Glutamatergic neuron (in vitro differentiated cells): Measurements from ENCODE around the gene MESP2. TPM values are rescaled to one million over a fixed set of nuclear protein-coding genes. Genes with fewer than 3 reads are reported as not detected.

ENCODE experiments used
- DNase-seq: peaks from one replicate; pipeline ENCODE4 v3.0.0; 2022
- H3K27ac Mint-ChIP-seq: one replicate; pipeline ENCODE4 v1.8.0; 2020; ENCODE audit warnings: mild to moderate bottlenecking, mixed read lengths, inconsistent platforms; ENCODE audit not compliant: unreplicated experiment
- H3K27me3 Mint-ChIP-seq: one replicate; pipeline ENCODE4 v1.8.0; 2020; ENCODE audit warnings: mild to moderate bottlenecking, moderate library complexity, mixed read lengths, inconsistent platforms; ENCODE audit not compliant: unreplicated experiment
- H3K36me3 Mint-ChIP-seq: one replicate; pipeline ENCODE4 v1.8.0; 2020; ENCODE audit warnings: mild to moderate bottlenecking, mixed read lengths, inconsistent platforms; ENCODE audit not compliant: unreplicated experiment
- H3K4me1 Mint-ChIP-seq: one replicate; pipeline ENCODE4 v1.8.0; 2020; ENCODE audit warnings: mild to moderate bottlenecking, low read depth, mixed read lengths, inconsistent platforms; ENCODE audit not compliant: unreplicated experiment
- H3K4me3 Mint-ChIP-seq: one replicate; pipeline ENCODE4 v1.8.0; 2020; ENCODE audit warnings: mild to moderate bottlenecking, mixed read lengths, inconsistent platforms; ENCODE audit not compliant: unreplicated experiment
- H3K9me3 Mint-ChIP-seq: one replicate; pipeline ENCODE4 v1.8.0; 2020; ENCODE audit warnings: mild to moderate bottlenecking, moderate library complexity, mixed read lengths, inconsistent platforms; ENCODE audit not compliant: unreplicated experiment
- total RNA-seq: library from RNA; stranded (reverse); fragmentation: NEBNext Ultra II Directional; extraction: Animal tissue kit (Norgen Biotek cat#: 25700); gene quantifications from one replicate; pipeline ENCODE4 v1.2.1, GENCODE V29; 2021; ENCODE audit not compliant: unreplicated experiment
- TF ChIP-seq, protein P1 (sequence below): fragments of 200-600 bp; sonication (generic); IDR thresholded peaks from one replicate; pipeline ENCODE4 v1.5.0; 2021; ENCODE audit not compliant: partially characterized antibody, unreplicated experiment

MESP2 gene
- total RNA-seq, 1 donor from 2014 or later, result not detected

DNA sequence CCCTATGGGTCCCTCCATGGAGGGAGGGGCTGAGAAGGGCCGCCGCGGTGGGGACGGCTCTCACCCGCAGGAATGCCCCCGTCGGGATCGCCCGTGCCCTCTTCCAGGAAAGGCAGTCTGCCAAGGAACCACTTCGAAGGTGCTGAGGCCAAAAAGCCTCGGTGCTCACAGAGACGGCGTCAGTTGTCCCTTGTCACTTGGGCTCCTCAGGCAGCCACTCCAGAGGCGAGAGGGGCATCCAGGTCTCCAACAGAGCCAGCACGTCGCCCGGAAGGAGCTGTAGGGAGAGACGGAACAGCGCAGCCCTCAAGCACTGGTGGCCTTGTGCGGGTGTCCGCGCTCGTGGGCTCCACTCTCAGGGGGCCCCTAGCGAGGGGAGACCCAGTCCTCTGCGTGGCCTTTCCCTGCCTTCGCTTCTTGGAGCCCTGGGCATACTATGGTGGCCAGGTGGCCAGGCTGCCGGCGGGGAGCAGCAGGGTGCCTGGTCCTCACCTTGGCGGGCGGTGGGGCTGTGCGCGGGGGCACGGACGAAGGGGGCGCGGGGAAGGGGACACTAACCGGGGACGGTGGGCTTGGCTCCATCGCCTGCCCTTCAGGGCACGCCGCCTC is 26.1 kb upstream of the MESP2 start:
- H3K27ac Mint-ChIP-seq, result no peak overlapping the region
- H3K9me3 Mint-ChIP-seq, result no peaks in the 10 kb centered on the region
- H3K4me3 Mint-ChIP-seq, result peak overlapping the region; percentile 67
- no peaks in the 10 kb centered on the region for H3K36me3 Mint-ChIP-seq
- TF ChIP-seq, protein P1, sequence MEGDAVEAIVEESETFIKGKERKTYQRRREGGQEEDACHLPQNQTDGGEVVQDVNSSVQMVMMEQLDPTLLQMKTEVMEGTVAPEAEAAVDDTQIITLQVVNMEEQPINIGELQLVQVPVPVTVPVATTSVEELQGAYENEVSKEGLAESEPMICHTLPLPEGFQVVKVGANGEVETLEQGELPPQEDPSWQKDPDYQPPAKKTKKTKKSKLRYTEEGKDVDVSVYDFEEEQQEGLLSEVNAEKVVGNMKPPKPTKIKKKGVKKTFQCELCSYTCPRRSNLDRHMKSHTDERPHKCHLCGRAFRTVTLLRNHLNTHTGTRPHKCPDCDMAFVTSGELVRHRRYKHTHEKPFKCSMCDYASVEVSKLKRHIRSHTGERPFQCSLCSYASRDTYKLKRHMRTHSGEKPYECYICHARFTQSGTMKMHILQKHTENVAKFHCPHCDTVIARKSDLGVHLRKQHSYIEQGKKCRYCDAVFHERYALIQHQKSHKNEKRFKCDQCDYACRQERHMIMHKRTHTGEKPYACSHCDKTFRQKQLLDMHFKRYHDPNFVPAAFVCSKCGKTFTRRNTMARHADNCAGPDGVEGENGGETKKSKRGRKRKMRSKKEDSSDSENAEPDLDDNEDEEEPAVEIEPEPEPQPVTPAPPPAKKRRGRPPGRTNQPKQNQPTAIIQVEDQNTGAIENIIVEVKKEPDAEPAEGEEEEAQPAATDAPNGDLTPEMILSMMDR, result no peak
- H3K27me3 Mint-ChIP-seq, result peaks cover 8% of the 10 kb centered on the region
- DNase-seq, result no peak
- H3K4me1 Mint-ChIP-seq, result no peaks in the 10 kb centered on the region

DNA sequence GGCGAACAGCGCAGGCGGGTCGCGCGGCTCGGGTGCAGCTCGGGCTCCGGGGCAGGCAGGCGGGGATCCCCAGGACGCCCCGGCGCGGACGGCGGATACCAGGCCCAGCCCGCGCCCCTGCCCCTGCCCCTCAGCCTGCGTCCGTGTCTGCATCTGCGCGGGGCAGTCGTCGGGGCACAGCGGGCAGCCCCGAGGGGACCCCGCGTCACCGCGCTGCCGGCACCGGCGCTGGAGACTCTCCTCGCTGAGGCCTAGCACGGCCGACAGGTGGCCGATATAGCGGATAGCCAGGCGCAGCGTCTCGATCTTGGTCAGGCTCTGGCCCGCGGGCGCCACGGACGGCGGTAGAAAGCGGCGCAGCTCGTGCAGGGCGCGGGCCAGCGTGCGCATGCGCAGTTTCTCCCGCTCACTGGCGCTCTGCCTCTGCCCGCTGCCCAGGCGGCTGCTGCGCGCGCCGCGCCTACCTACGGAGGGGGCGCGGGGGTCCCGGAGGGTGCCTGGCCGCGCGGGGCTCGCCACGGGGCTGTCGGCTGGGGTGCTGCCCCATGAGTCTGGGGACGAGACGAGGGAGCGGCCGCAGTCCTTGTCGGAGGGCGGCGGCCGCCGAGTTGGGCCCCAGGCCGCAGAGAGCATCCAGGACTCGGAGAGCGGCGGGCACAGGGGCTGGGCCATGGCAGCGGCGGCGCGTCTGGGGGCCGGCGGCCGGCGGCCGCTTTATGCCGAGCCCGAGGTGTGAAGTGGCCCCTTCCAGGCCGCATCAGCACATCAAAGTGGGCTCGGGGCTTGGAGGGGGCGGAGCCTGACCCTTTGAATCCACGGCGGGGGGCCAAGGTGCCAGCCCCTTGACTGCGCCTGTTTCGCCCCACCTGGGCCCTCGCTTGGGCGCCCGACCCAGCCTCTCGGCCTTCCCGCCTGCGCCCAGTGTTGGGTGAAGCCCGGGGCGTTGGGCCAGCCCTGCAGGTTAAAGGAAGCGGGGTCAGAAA is 25.3 kb upstream of the MESP2 start, which contains the start of gene MESP1:
MESP1 (minus strand) TSS at position 690 of the 983 bp plus-strand sequence; CDS start at position 672, 18 bp downstream.
- Mint-ChIP-seq H3K9me3 (no peaks in the 10 kb centered on the region), H3K4me1 (no peaks in the 10 kb centered on the region), H3K27me3 (peaks cover 8% of the 10 kb centered on the region), H3K36me3 (no peaks in the 10 kb centered on the region), H3K4me3 (no peak within 1 kb of the TSS), H3K27ac (no peak within 1 kb of the TSS)
- TF ChIP-seq, protein P1, result peak; percentile 78
- peak; percentile 96 for DNase-seq

DNA sequence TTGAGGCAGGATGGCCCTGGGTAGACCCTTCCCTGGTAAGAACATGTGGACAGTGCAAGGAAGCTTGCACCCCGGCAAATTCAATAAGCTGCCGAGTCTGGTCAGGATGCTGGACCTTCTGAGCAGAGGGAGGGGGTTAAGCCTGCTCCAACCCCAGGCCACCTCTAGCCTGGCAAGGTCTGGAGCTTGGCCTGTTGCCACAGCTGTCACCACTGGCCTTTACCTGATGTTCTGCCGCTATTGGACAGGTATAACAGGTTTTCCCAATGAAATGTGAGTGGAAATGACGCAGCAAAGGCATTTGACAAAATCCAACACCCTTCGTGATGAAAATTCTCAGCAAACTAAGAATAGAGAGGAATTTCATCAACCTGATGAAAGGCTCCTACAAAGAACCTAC is 24.4 kb upstream of the MESP2 start:
- H3K9me3 Mint-ChIP-seq, result no peaks in the 10 kb centered on the region
- no peak for DNase-seq
- H3K27me3 Mint-ChIP-seq, result peaks cover 8% of the 10 kb centered on the region
- H3K27ac Mint-ChIP-seq, result no peak overlapping the region
- no peaks in the 10 kb centered on the region for H3K36me3 Mint-ChIP-seq
- no peaks in the 10 kb centered on the region for H3K4me1 Mint-ChIP-seq
- TF ChIP-seq, protein P1, result no peak
- no peak overlapping the region for H3K4me3 Mint-ChIP-seq

DNA sequence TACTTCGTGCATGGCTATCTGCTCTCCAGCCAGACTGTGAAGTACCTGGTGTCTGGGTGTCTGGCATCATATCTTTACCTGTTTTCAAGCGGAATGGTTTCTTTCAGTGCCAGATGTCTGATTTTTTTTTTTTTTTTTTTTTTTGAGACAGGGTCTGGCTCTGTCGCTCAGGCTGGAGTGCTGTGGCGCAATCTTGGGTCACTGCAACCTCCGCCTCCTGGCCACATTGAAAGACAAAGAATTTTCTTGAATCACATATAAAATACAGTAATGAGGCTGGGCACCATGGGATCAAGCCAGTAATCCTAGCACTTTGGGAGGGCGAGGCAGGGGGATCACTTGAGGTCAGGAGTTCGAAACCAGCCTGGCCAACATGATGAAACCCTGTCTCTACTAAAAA is 22.3 kb upstream of the MESP2 start:
- no peaks in the 10 kb centered on the region for H3K9me3 Mint-ChIP-seq
- H3K4me3 Mint-ChIP-seq, result no peak overlapping the region
- no peak for DNase-seq
- H3K4me1 Mint-ChIP-seq, result no peaks in the 10 kb centered on the region
- no peak overlapping the region for H3K27ac Mint-ChIP-seq
- TF ChIP-seq, protein P1, result no peak
- H3K36me3 Mint-ChIP-seq, result no peaks in the 10 kb centered on the region
- peaks cover 10% of the 10 kb centered on the region for H3K27me3 Mint-ChIP-seq
